Neural crest cell (in vitro differentiated cells): Measurements from ENCODE around the gene CHD1. TPM values are rescaled to one million over a fixed set of nuclear protein-coding genes. Genes with fewer than 3 reads are reported as not detected.
A peak's percentile ranks its signal among the peaks of the same experiment; 100 is the strongest.

ENCODE experiments used
- DNase-seq: peaks from one replicate; pipeline ENCODE4 v3.0.0; 2021; ENCODE audit warnings: low read depth, mixed read lengths, low spot score
- H3K27ac Mint-ChIP-seq: one replicate; pipeline ENCODE4 v1.8.0; 2021; ENCODE audit warnings: mild to moderate bottlenecking, mixed read lengths; ENCODE audit not compliant: unreplicated experiment
- H3K27me3 Mint-ChIP-seq: 2 replicates; pipeline ENCODE4 v1.8.0; 2021; ENCODE audit warnings: low read depth, mild to moderate bottlenecking, mixed read lengths
- H3K36me3 Mint-ChIP-seq: 2 replicates; pipeline ENCODE4 v1.8.0; 2021; ENCODE audit warnings: low read depth, mild to moderate bottlenecking, mixed read lengths
- H3K4me1 Mint-ChIP-seq: 2 replicates; pipeline ENCODE4 v1.8.0; 2021; ENCODE audit warnings: mixed read lengths
- H3K4me3 Mint-ChIP-seq: one replicate; pipeline ENCODE4 v1.8.0; 2021; ENCODE audit warnings: mild to moderate bottlenecking, mixed read lengths
- H3K9me3 Mint-ChIP-seq: 2 replicates; pipeline ENCODE4 v1.8.0; 2021; ENCODE audit warnings: mixed read lengths
- total RNA-seq: library from RNA; stranded (reverse); gene quantifications from 2 replicates; pipeline ENCODE4 v1.2.1, GENCODE V29; 2021
- TF ChIP-seq, protein P1 (sequence below): fragments of 200-600 bp; sonication (generic); conservative IDR thresholded peaks from 2 replicates; pipeline ENCODE4 v1.5.0; 2021; ENCODE audit warnings: antibody characterized with exemption, mild to moderate bottlenecking

CHD1 gene
- total RNA-seq, 1 donor from 2014 or later = 72.0 TPM

DNA sequence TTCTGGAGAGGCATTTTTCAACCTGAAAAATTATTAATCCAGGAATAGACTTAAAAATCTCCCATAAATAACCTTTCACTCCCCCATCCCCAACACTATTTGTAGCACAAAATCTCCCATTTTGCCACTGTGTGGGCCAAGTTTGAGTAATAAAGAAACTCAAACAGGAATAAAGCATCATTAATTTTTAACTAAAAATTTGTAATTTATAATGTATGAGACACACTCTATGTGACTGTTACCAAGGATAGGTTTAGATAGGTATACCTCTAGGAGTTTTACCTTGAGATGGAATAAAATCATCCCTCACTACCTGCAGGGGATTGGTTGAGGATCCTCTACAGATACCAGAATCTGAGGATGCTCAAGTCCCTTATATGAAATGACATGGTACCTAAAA, 30.1 kb downstream of the CHD1 start:
- H3K4me3 Mint-ChIP-seq = no peak overlapping the region
- H3K9me3 Mint-ChIP-seq = no peaks in the 10 kb centered on the region
- DNase-seq = no peak
- TF ChIP-seq, protein P1, sequence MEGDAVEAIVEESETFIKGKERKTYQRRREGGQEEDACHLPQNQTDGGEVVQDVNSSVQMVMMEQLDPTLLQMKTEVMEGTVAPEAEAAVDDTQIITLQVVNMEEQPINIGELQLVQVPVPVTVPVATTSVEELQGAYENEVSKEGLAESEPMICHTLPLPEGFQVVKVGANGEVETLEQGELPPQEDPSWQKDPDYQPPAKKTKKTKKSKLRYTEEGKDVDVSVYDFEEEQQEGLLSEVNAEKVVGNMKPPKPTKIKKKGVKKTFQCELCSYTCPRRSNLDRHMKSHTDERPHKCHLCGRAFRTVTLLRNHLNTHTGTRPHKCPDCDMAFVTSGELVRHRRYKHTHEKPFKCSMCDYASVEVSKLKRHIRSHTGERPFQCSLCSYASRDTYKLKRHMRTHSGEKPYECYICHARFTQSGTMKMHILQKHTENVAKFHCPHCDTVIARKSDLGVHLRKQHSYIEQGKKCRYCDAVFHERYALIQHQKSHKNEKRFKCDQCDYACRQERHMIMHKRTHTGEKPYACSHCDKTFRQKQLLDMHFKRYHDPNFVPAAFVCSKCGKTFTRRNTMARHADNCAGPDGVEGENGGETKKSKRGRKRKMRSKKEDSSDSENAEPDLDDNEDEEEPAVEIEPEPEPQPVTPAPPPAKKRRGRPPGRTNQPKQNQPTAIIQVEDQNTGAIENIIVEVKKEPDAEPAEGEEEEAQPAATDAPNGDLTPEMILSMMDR = no peak
- H3K4me1 Mint-ChIP-seq = no peaks in the 10 kb centered on the region
- H3K36me3 Mint-ChIP-seq = peaks cover 13% of the 10 kb centered on the region
- H3K27ac Mint-ChIP-seq = no peak overlapping the region
- no peaks in the 10 kb centered on the region for H3K27me3 Mint-ChIP-seq

DNA sequence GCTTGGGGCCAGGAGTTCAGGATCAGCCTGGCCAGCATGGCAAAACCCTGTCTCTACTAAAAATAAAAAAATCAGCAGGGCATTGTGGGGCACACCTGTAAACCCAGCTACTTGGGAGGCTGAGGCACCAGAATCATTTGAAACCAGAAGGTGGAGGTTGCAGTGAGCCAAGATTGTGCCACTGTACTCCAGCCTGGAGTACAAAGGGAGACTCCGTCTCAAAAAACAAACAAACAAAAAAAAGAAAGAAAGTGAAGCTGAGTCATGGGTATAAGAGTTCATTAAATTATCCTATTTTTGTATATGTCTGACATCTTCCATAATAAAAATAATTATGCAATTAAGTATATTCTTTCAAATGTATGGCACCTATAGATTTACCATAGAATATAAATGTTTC, 37.2 kb downstream of the CHD1 start:
- H3K27ac Mint-ChIP-seq = no peak overlapping the region
- no peaks in the 10 kb centered on the region for H3K27me3 Mint-ChIP-seq
- no peak for DNase-seq
- H3K36me3 Mint-ChIP-seq = peaks cover 4% of the 10 kb centered on the region
- no peak overlapping the region for H3K4me3 Mint-ChIP-seq
- H3K9me3 Mint-ChIP-seq = no peaks in the 10 kb centered on the region
- TF ChIP-seq, protein P1 = no peak
- no peaks in the 10 kb centered on the region for H3K4me1 Mint-ChIP-seq

DNA sequence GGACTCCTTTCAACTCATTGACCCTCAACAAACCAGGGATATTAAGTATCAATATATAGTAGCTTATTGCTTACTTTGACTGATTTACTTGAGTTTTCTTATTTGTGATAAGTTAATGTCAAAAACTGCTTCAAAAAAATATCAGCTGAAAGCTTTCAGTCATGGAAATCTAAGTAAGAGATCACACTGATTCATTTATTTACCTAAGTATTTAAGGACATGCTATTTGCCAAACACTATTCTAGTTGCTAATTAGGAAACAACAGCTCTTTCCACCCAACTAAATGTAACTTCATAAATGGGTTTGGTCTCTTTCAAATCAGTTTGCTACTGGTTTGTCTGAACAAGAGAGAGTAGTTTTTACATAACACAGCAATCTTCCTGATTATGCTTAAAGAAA, 48.2 kb downstream of the CHD1 start:
- Mint-ChIP-seq H3K4me1 (no peaks in the 10 kb centered on the region), H3K27ac (no peak overlapping the region), H3K9me3 (no peaks in the 10 kb centered on the region), H3K4me3 (no peak overlapping the region), H3K36me3 (peaks cover 33% of the 10 kb centered on the region), H3K27me3 (no peaks in the 10 kb centered on the region)
- TF ChIP-seq, protein P1 = no peak
- no peak for DNase-seq

DNA sequence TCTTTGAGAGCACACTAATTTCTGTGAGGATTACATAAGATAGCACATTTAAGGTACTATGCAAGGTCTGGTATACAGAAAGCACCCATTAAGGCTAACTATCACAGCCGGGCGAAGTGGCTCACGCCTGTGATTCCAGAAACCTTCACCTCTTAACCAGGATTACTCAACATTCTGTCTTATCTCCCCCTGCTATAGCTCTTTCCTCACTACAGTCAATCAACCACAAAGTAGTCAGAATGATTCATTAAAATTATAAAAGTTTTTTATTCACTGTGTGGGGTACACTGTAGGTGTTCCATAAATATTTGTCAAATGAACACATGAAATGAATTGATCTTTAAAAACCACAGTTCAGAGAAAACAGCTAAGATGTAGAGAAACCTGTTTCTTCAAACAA, 48.7 kb downstream of the CHD1 start:
- Mint-ChIP-seq H3K4me3 (no peak overlapping the region), H3K36me3 (peaks cover 33% of the 10 kb centered on the region), H3K9me3 (no peaks in the 10 kb centered on the region), H3K27ac (no peak overlapping the region), H3K27me3 (no peaks in the 10 kb centered on the region), H3K4me1 (no peaks in the 10 kb centered on the region)
- TF ChIP-seq, protein P1 = no peak
- DNase-seq = no peak

DNA sequence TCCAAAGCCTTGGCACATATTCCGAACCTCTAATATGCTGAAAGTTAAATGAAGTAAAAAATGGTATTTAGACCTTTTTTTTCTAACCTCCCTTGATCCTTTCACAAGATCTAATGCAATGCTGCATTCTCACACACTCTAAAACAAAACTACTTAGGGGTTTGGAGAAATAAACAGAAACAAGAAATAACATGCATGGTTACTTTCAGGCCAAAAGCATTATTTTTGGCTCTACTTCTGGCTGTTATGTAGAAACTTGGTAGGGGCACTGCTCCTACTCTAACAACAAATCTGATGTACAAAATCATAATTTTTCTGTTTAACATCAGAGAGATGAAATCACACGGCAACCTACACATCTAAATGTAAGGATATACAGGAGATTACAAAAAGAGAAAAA, 51.2 kb downstream of the CHD1 start:
- H3K27me3 Mint-ChIP-seq = no peaks in the 10 kb centered on the region
- H3K9me3 Mint-ChIP-seq = no peaks in the 10 kb centered on the region
- TF ChIP-seq, protein P1 = no peak
- peaks cover 24% of the 10 kb centered on the region for H3K36me3 Mint-ChIP-seq
- DNase-seq = no peak
- H3K4me3 Mint-ChIP-seq = no peak overlapping the region
- H3K27ac Mint-ChIP-seq = peak overlapping the region; percentile 84
- no peaks in the 10 kb centered on the region for H3K4me1 Mint-ChIP-seq

DNA sequence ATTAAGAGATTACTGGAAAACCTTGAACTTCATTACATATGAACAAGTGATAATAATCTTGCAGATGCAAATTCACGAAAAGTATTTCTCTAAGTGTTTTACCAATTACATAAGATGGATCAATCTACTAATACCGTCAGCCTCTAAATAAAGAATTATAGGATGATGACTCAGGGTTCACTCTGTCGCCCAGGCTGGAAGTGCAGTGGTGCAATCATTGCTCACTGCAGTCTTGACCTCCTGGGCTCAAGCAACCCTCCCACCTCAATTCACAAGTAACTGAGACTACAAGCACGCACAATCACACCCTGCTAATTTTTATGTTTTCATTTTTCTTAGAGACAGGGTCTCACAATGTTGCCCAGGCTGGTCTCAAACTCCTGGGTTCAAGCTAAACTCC, 56.1 kb downstream of the CHD1 start:
- Mint-ChIP-seq H3K27ac (no peak overlapping the region), H3K36me3 (peaks cover 15% of the 10 kb centered on the region), H3K27me3 (no peaks in the 10 kb centered on the region)

More for the DNA sequence above, 56.1 kb downstream of the CHD1 start:
- no peak for DNase-seq
- no peaks in the 10 kb centered on the region for H3K4me1 Mint-ChIP-seq
- TF ChIP-seq, protein P1 = no peak
- no peak overlapping the region for H3K4me3 Mint-ChIP-seq
- H3K9me3 Mint-ChIP-seq = no peaks in the 10 kb centered on the region
